GM18507 (cell line): ENCODE data around the gene CCDC81.

Experiments used
- DNase-seq: peaks from one replicate; pipeline ENCODE4 v3.0.0; 2011; ENCODE audit warnings: low read depth; ENCODE audit not compliant: insufficient read length; ENCODE audit errors: extremely low spot score
- FAIRE-seq: peaks from 2 replicates; lab custom pipeline; 2011; peaks lifted over from hg19 to GRCh38; lab: Jason Lieb, UNC

The CCDC81 gene

GRCh38 chr11:86459002-86459385 is 84.3 kb downstream of the CCDC81 start:
- FAIRE-seq (no peak), DNase-seq (no peak)

- FAIRE-seq (no peak), DNase-seq (no peak)
Observed at GRCh38 chr11:86459682-86460460, 85.2 kb downstream of the CCDC81 start.

- no peak for FAIRE-seq
Observed at GRCh38 chr11:86460461-86461385, 86.0 kb downstream of the CCDC81 start.

GRCh38 chr11:86461892-86462291 is 87.2 kb downstream of the CCDC81 start:
- no peak for FAIRE-seq

More at GRCh38 chr11:86460461-86461385, 86.0 kb downstream of the CCDC81 start:
- DNase-seq = no peak

GRCh38 chr11:86463120-86463519 is 88.4 kb downstream of the CCDC81 start:
- FAIRE-seq (no peak), DNase-seq (no peak)

More at GRCh38 chr11:86461892-86462291, 87.2 kb downstream of the CCDC81 start:
- DNase-seq = no peak

GRCh38 chr11:86463955-86464354 is 89.3 kb downstream of the CCDC81 start:
- no peak for DNase-seq
- no peak for FAIRE-seq

- peak; percentile 31 for FAIRE-seq
- no peak for DNase-seq
Observed at GRCh38 chr11:86464509-86465221, 90.0 kb downstream of the CCDC81 start.

- DNase-seq (no peak), FAIRE-seq (no peak)
Observed at GRCh38 chr11:86468169-86468568, 93.5 kb downstream of the CCDC81 start.

- DNase-seq = no peak
- no peak for FAIRE-seq
Observed at GRCh38 chr11:86469491-86470388, 95.1 kb downstream of the CCDC81 start.
